SK-N-SH treated with all-trans-retinoic acid at 6 μM for 48 hours (cell line): ENCODE measurements around the gene IPPK.

Experiments
- ARNTL ChIP-seq: fragments of 450-650 bp; formaldehyde crosslinking; IDR thresholded peaks from 2 replicates; pipeline ENCODE4 v1.5.0; 2020; ENCODE audit warnings: low read depth, mild to moderate bottlenecking, moderate library complexity, borderline replicate concordance
- BACH2 ChIP-seq: fragments of 250-450 bp; sonication (Bioruptor Pico); IDR thresholded peaks from 2 replicates; pipeline ENCODE4 v1.9.0; 2021; ENCODE audit warnings: mild to moderate bottlenecking, borderline replicate concordance
- CREB5 ChIP-seq: fragments of 250-450 bp; sonication (Bioruptor Pico); IDR thresholded peaks from 2 replicates; pipeline ENCODE4 v1.5.1; 2020; ENCODE audit warnings: low read depth, mild to moderate bottlenecking, moderate library complexity
- GLIS3 ChIP-seq: fragments of 250-450 bp; sonication (Bioruptor Pico); IDR thresholded peaks from 2 replicates; pipeline ENCODE4 v1.5.0; 2020; ENCODE audit warnings: mild to moderate bottlenecking, moderate library complexity
- OSR1 ChIP-seq: fragments of 250-450 bp; sonication (Bioruptor Pico); IDR thresholded peaks from 2 replicates; pipeline ENCODE4 v1.8.0; 2022; ENCODE audit warnings: moderate library complexity, mild to moderate bottlenecking, inconsistent platforms
- RARB ChIP-seq: fragments of 250-450 bp; sonication (Bioruptor Pico); IDR thresholded peaks from 2 replicates; pipeline ENCODE4 v1.8.0; 2021; ENCODE audit warnings: mild to moderate bottlenecking, moderate library complexity
- TOX ChIP-seq: fragments of 250-450 bp; sonication (Bioruptor Pico); IDR thresholded peaks from 2 replicates; pipeline ENCODE4 v1.8.0; 2021; ENCODE audit warnings: mild to moderate bottlenecking, moderate library complexity, borderline replicate concordance
- ZFP3 ChIP-seq: fragments of 250-450 bp; sonication (Bioruptor Pico); IDR thresholded peaks from 2 replicates; pipeline ENCODE4 v1.5.0; 2020; ENCODE audit warnings: mild to moderate bottlenecking, moderate library complexity
- ZNF70 ChIP-seq: fragments of 450-650 bp; formaldehyde crosslinking; IDR thresholded peaks from 2 replicates; pipeline ENCODE4 v1.5.0; 2020; ENCODE audit warnings: mild to moderate bottlenecking, moderate library complexity
- TF ChIP-seq, protein P1 (sequence below): fragments of 250-450 bp; sonication (Bioruptor Pico); IDR thresholded peaks from 2 replicates; pipeline ENCODE4 v1.8.0; 2020; ENCODE audit warnings: mild to moderate bottlenecking, moderate library complexity, borderline replicate concordance
- TF ChIP-seq, protein P2 (sequence below): fragments of 250-450 bp; sonication (Bioruptor Pico); IDR thresholded peaks from 2 replicates; pipeline ENCODE4 v1.8.0; 2021; ENCODE audit warnings: low read depth, mild to moderate bottlenecking, moderate library complexity, borderline replicate concordance

DNA sequence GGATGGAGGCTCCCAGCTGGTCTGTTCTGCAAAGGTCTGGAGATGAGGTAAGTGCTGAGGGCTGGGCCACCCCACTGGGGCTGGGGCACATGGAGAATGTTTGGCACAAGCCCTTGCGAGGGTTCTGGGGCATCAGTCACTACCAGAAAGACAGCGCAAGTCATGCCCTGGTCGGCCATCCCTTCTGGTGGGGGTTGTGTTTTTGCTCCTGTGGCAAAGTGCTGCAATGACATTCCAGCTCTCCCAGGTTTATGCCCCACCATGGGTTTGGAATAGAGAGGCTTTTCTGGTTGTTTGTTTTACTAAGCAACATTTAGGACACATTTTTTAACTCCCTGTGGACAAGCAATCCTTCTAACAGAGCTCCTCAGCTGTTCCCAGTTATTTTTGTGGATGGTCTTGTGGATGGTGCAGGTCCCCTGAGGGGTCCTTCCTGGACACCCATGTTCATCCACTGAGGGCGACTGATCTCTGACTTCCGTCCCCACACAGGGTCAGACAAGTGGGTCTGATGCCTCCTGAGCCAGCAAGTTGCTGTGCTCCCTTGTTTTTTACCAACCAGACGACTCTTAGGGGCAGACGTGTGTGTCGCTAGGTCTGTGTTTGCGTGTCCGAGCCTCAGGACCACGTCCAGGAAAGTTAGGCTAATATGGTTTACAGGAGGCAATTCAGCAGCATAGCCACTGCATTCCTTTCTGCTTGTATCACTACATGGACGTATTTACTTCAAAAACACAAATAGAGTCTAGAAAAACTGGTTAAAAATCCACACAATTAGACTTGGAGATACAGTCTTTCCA is 69.3 kb downstream of the IPPK start:
- TF ChIP-seq RARB: no peak
- TF ChIP-seq, protein P1, sequence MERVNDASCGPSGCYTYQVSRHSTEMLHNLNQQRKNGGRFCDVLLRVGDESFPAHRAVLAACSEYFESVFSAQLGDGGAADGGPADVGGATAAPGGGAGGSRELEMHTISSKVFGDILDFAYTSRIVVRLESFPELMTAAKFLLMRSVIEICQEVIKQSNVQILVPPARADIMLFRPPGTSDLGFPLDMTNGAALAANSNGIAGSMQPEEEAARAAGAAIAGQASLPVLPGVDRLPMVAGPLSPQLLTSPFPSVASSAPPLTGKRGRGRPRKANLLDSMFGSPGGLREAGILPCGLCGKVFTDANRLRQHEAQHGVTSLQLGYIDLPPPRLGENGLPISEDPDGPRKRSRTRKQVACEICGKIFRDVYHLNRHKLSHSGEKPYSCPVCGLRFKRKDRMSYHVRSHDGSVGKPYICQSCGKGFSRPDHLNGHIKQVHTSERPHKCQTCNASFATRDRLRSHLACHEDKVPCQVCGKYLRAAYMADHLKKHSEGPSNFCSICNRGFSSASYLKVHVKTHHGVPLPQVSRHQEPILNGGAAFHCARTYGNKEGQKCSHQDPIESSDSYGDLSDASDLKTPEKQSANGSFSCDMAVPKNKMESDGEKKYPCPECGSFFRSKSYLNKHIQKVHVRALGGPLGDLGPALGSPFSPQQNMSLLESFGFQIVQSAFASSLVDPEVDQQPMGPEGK (CRISPR knock-in tag): no peak
- TF ChIP-seq ARNTL (CRISPR knock-in tag): no peak
- no peak for TF ChIP-seq ZFP3
- no peak for TF ChIP-seq CREB5 (CRISPR knock-in tag)
- TF ChIP-seq BACH2: no peak
- TF ChIP-seq TOX: no peak
- TF ChIP-seq ZNF70 (CRISPR knock-in tag): no peak
- TF ChIP-seq, protein P2, sequence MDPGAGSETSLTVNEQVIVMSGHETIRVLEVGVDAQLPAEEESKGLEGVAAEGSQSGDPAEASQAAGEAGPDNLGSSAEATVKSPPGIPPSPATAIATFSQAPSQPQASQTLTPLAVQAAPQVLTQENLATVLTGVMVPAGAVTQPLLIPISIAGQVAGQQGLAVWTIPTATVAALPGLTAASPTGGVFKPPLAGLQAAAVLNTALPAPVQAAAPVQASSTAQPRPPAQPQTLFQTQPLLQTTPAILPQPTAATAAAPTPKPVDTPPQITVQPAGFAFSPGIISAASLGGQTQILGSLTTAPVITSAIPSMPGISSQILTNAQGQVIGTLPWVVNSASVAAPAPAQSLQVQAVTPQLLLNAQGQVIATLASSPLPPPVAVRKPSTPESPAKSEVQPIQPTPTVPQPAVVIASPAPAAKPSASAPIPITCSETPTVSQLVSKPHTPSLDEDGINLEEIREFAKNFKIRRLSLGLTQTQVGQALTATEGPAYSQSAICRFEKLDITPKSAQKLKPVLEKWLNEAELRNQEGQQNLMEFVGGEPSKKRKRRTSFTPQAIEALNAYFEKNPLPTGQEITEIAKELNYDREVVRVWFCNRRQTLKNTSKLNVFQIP (CRISPR knock-in tag): no peak
- no peak for TF ChIP-seq GLIS3
- TF ChIP-seq OSR1 (CRISPR knock-in tag): no peak
